Calu3 (cell line): ENCODE results near the gene ZNF547. TPM values are rescaled to one million over a fixed set of nuclear protein-coding genes. Genes with fewer than 3 reads are reported as not detected.

Experiments used
- BruUV-seq: library from RNA; stranded (reverse); fragments of 400-500 nt; replicated peaks from 2 replicates; lab custom pipeline; 2021; lab: Mats Ljungman, UMichigan
- CTCF ChIA-PET: fragments of 300-600 bp; sonication (Branson Sonifier 250); formaldehyde crosslinking; loops from one replicate; lab custom pipeline; 2022; ENCODE audit warnings: antibody characterized with exemption; lab: Charles Lee
- DNase-seq: peaks from one replicate; pipeline ENCODE4 v3.0.0; 2022
- H3K27ac Mint-ChIP-seq: one replicate; pipeline ENCODE4 v1.8.0; 2022; ENCODE audit warnings: mixed read lengths; ENCODE audit not compliant: unreplicated experiment
- H3K27me3 Mint-ChIP-seq: one replicate; pipeline ENCODE4 v1.8.0; 2022; ENCODE audit warnings: mixed read lengths; ENCODE audit not compliant: unreplicated experiment
- H3K36me3 Mint-ChIP-seq: one replicate; pipeline ENCODE4 v1.8.0; 2022; ENCODE audit warnings: mild to moderate bottlenecking, moderate library complexity, mixed read lengths; ENCODE audit not compliant: insufficient read depth, unreplicated experiment
- H3K4me1 Mint-ChIP-seq: one replicate; pipeline ENCODE4 v1.8.0; 2022; ENCODE audit warnings: mild to moderate bottlenecking, low read depth, mixed read lengths; ENCODE audit not compliant: unreplicated experiment
- H3K4me3 Mint-ChIP-seq: one replicate; pipeline ENCODE4 v1.8.0; 2022; ENCODE audit warnings: mild to moderate bottlenecking, low read depth, moderate library complexity, mixed read lengths; ENCODE audit not compliant: unreplicated experiment
- H3K9me3 Mint-ChIP-seq: one replicate; pipeline ENCODE4 v1.8.0; 2022; ENCODE audit warnings: low read depth, mixed read lengths; ENCODE audit not compliant: unreplicated experiment
- CTCF ChIP-seq: fragments of 200-600 bp; IDR thresholded peaks from one replicate; pipeline ENCODE4 v1.8.0; 2022; ENCODE audit warnings: antibody characterized with exemption; ENCODE audit not compliant: unreplicated experiment
- intact Hi-C: fragments of 100-400 bp; cut with micrococcal nuclease; formaldehyde crosslinking; loops from one replicate; pipeline ENCODE4 v1.10.0; 2022; ENCODE audit not compliant: unreplicated experiment
- total RNA-seq: library from RNA; stranded (reverse); gene quantifications from 2 replicates; pipeline ENCODE4 v1.2.3, GENCODE V29; 2022

ZNF547 gene
- total RNA-seq, 1 experiment from 2014 or later = 7.2 TPM

- Mint-ChIP-seq H3K4me1 (peaks cover 3% of the 10 kb centered on the region), H3K27me3 (no peaks in the 10 kb centered on the region), H3K36me3 (peaks cover 15% of the 10 kb centered on the region), H3K4me3 (no peak overlapping the region), H3K27ac (no peak overlapping the region), H3K9me3 (peaks cover 23% of the 10 kb centered on the region)
- CTCF ChIA-PET = no interaction called here
- DNase-seq = no peak
- BruUV-seq = no TSS peak
- TF ChIP-seq CTCF = no peak
- intact Hi-C loops = no loop called here
These were observed 5.9 kb upstream of the ZNF547 start for GRCh38 chr19:57357406-57357805.

GRCh38 chr19:57359300-57359699, 4.1 kb upstream of the ZNF547 start:
- H3K27me3 Mint-ChIP-seq = no peaks in the 10 kb centered on the region
- BruUV-seq = no TSS peak
- intact Hi-C loops = no loop called here
- DNase-seq = no peak
- CTCF ChIA-PET = no interaction called here
- no peak for TF ChIP-seq CTCF
- peaks cover 19% of the 10 kb centered on the region for H3K4me1 Mint-ChIP-seq
- no peak overlapping the region for H3K4me3 Mint-ChIP-seq
- no peak overlapping the region for H3K27ac Mint-ChIP-seq
- peaks cover 20% of the 10 kb centered on the region for H3K9me3 Mint-ChIP-seq
- peaks cover 28% of the 10 kb centered on the region for H3K36me3 Mint-ChIP-seq

- no peak for TF ChIP-seq CTCF
- no TSS peak for BruUV-seq
- Mint-ChIP-seq H3K9me3 (peaks cover 12% of the 10 kb centered on the region), H3K27ac (peak overlapping the region; percentile 99), H3K27me3 (no peaks in the 10 kb centered on the region), H3K36me3 (peaks cover 38% of the 10 kb centered on the region), H3K4me1 (peaks cover 21% of the 10 kb centered on the region), H3K4me3 (peak overlapping the region; percentile 91)
- intact Hi-C loops = loop anchor here (5.0 kb wide), 1 partner anchor 40 kb away; the partner anchor contains the start of gene ZNF543
- no peak for DNase-seq
- CTCF ChIA-PET = interaction anchor here (1.3 kb wide), 1 partner anchor 27 kb away, joined by 5 read pairs; the partner anchor contains the start of gene ZNF548
These were observed 932 bp upstream of the ZNF547 start for GRCh38 chr19:57362419-57362818.

GRCh38 chr19:57363688-57364181, 384 bp downstream of the ZNF547 start:
- peaks cover 13% of the 10 kb centered on the region for H3K9me3 Mint-ChIP-seq
- no peak for TF ChIP-seq CTCF
- DNase-seq = peak; percentile 12
- H3K27ac Mint-ChIP-seq = peak overlapping the region; percentile 99
- intact Hi-C loops = loop anchor here (1.0 to 5.0 kb wide), 2 partner anchors 26 to 41 kb away; partner anchors contain the start of genes ZNF543 and ZNF548
- no peaks in the 10 kb centered on the region for H3K27me3 Mint-ChIP-seq
- peak overlapping the region; percentile 91 for H3K4me3 Mint-ChIP-seq
- H3K36me3 Mint-ChIP-seq = peaks cover 38% of the 10 kb centered on the region
- H3K4me1 Mint-ChIP-seq = peaks cover 21% of the 10 kb centered on the region
- no TSS peak for BruUV-seq
- CTCF ChIA-PET = interaction anchor here (1.3 kb wide), 1 partner anchor 26 kb away, joined by 5 read pairs; the partner anchor contains the start of gene ZNF548
